HepG2 (cell line): ENCODE measurements around the gene OSBPL3. TPM values are rescaled to one million over a fixed set of nuclear protein-coding genes. Genes with fewer than 3 reads are reported as not detected.

Source experiments
- CENPX ChIP-seq: sonication (generic); formaldehyde crosslinking; IDR thresholded peaks from 2 replicates; pipeline ENCODE4 v1.9.0; 2021; ENCODE audit warnings: mild to moderate bottlenecking, missing genetic modification reagents, moderate library complexity
- HNF4G ChIP-seq, 2 experiments: sonication (generic) in 1 of 2; formaldehyde crosslinking in 1 of 2; IDR thresholded peaks; 2 replicates each; pipeline versions ENCODE4 v1.4.0 to v1.6.1; 2011 to 2020; ENCODE audit warnings: borderline replicate concordance in 2 of 2, low read depth in 2 of 2, mild to moderate bottlenecking in 2 of 2, low read length in 1 of 2, missing genetic modification reagents in 1 of 2, moderate library complexity in 1 of 2
- HOMEZ ChIP-seq: IDR thresholded peaks from 2 replicates; pipeline ENCODE4 v1.6.1; 2016; ENCODE audit warnings: low read depth
- KDM1A ChIP-seq: IDR thresholded peaks from 2 replicates; pipeline ENCODE4 v1.6.1; 2016; ENCODE audit warnings: missing compliant biosample characterization
- KDM4B ChIP-seq: sonication (generic); formaldehyde crosslinking; IDR thresholded peaks from 2 replicates; pipeline ENCODE4 v1.4.0; 2020; ENCODE audit warnings: missing genetic modification reagents
- MAFG ChIP-seq: sonication (generic); formaldehyde crosslinking; IDR thresholded peaks from 2 replicates; pipeline ENCODE4 v1.5.1; 2020; ENCODE audit warnings: mild to moderate bottlenecking, missing genetic modification reagents
- MLX ChIP-seq: IDR thresholded peaks from 2 replicates; pipeline ENCODE4 v1.6.1; 2016
- SNRNP70 ChIP-seq: fragments of 200-400 bp; formaldehyde crosslinking; IDR thresholded peaks from 2 replicates; pipeline ENCODE4 v1.6.1; 2017; ENCODE audit warnings: mild to moderate bottlenecking, low read depth, low read length, moderate library complexity
- SPEN ChIP-seq: sonication (generic); formaldehyde crosslinking; IDR thresholded peaks from 2 replicates; pipeline ENCODE4 v1.5.1; 2020; ENCODE audit warnings: low read depth, mild to moderate bottlenecking, missing genetic modification reagents
- SRY ChIP-seq: sonication (generic); formaldehyde crosslinking; IDR thresholded peaks from 2 replicates; pipeline ENCODE4 v1.8.0; 2022; ENCODE audit warnings: mild to moderate bottlenecking, missing genetic modification reagents
- STAT5B ChIP-seq: sonication (generic); formaldehyde crosslinking; IDR thresholded peaks from 2 replicates; pipeline ENCODE4 v1.4.0; 2020; ENCODE audit warnings: missing genetic modification reagents
- TSC22D2 ChIP-seq: sonication (generic); formaldehyde crosslinking; IDR thresholded peaks from 2 replicates; pipeline ENCODE4 v1.5.1; 2020; ENCODE audit warnings: missing genetic modification reagents, mild to moderate bottlenecking, borderline replicate concordance
- U2AF1 ChIP-seq: fragments of 200-400 bp; formaldehyde crosslinking; optimal IDR thresholded peaks from 2 replicates; pipeline ENCODE3; 2017; ENCODE audit warnings: mild to moderate bottlenecking, low read depth, low read length
- ZFP91 ChIP-seq: sonication (generic); formaldehyde crosslinking; IDR thresholded peaks from 2 replicates; pipeline ENCODE4 v1.9.0; 2022; ENCODE audit warnings: missing genetic modification reagents, mild to moderate bottlenecking, borderline replicate concordance
- ZNF136 ChIP-seq: sonication (generic); formaldehyde crosslinking; IDR thresholded peaks from 2 replicates; pipeline ENCODE4 v1.8.1; 2022; ENCODE audit warnings: low read depth, mild to moderate bottlenecking, moderate library complexity, missing genetic modification reagents
- ZNF709 ChIP-seq: sonication (generic); formaldehyde crosslinking; IDR thresholded peaks from 2 replicates; pipeline ENCODE4 v1.5.0; 2020; ENCODE audit warnings: mild to moderate bottlenecking, missing genetic modification reagents
- ZNF746 ChIP-seq: sonication (generic); formaldehyde crosslinking; IDR thresholded peaks from 2 replicates; pipeline ENCODE4 v1.8.0; 2022; ENCODE audit warnings: mild to moderate bottlenecking, missing genetic modification reagents
- ZNF747 ChIP-seq: sonication (generic); formaldehyde crosslinking; IDR thresholded peaks from 2 replicates; pipeline ENCODE4 v1.8.1; 2023; ENCODE audit warnings: missing genetic modification reagents, mild to moderate bottlenecking, borderline replicate concordance
- ZSCAN9 ChIP-seq: IDR thresholded peaks from 2 replicates; pipeline ENCODE4 v1.6.1; 2016; ENCODE audit warnings: borderline replicate concordance
- polyA plus RNA-seq, 8 experiments: library from polyadenylated mRNA; depleted of rRNA in 3 of 8; stranded (reverse) in 7 of 8; unstranded in 1 of 8; fragments of >200 nt; fragmentation: Illumina TruSeq in 4 of 8; extraction: Trizol in 4 of 8; gene quantifications; 2 replicates each; pipeline versions ENCODE4 v1.2.1 to v1.2.3, GENCODE V29; 2011 to 2016; ENCODE audit warnings: low read depth in 4 of 8, missing spikeins in 1 of 8, mixed read lengths in 1 of 8; ENCODE audit not compliant: insufficient read depth in 1 of 8
- total RNA-seq, 5 experiments: library from RNA; depleted of rRNA; stranded (reverse); fragments of >200 nt; fragmentation: Illumina TruSeq; extraction: Trizol; gene quantifications; 2 replicates each; pipeline ENCODE4 v1.2.3, GENCODE V29; 2016; ENCODE audit warnings: low read depth in 1 of 5
- TF ChIP-seq, protein P1 (sequence below): IDR thresholded peaks from 2 replicates; pipeline ENCODE4 v1.4.0; 2020; ENCODE audit warnings: mild to moderate bottlenecking, missing genetic modification reagents
- TF ChIP-seq, protein P2 (sequence below): sonication (generic); formaldehyde crosslinking; IDR thresholded peaks from 2 replicates; pipeline ENCODE4 v1.4.0; 2020; ENCODE audit warnings: mild to moderate bottlenecking, missing genetic modification reagents

The OSBPL3 gene
- total and polyA plus RNA-seq, 2 of the 13 experiments (the other 11 are each of a cell fraction or from before 2014, with no cell fraction given) = 8.8 to 28.9 TPM

GRCh38 chr7:24979470-24979862, 512 bp downstream of the OSBPL3 start (continued):
- TF ChIP-seq, protein P1, sequence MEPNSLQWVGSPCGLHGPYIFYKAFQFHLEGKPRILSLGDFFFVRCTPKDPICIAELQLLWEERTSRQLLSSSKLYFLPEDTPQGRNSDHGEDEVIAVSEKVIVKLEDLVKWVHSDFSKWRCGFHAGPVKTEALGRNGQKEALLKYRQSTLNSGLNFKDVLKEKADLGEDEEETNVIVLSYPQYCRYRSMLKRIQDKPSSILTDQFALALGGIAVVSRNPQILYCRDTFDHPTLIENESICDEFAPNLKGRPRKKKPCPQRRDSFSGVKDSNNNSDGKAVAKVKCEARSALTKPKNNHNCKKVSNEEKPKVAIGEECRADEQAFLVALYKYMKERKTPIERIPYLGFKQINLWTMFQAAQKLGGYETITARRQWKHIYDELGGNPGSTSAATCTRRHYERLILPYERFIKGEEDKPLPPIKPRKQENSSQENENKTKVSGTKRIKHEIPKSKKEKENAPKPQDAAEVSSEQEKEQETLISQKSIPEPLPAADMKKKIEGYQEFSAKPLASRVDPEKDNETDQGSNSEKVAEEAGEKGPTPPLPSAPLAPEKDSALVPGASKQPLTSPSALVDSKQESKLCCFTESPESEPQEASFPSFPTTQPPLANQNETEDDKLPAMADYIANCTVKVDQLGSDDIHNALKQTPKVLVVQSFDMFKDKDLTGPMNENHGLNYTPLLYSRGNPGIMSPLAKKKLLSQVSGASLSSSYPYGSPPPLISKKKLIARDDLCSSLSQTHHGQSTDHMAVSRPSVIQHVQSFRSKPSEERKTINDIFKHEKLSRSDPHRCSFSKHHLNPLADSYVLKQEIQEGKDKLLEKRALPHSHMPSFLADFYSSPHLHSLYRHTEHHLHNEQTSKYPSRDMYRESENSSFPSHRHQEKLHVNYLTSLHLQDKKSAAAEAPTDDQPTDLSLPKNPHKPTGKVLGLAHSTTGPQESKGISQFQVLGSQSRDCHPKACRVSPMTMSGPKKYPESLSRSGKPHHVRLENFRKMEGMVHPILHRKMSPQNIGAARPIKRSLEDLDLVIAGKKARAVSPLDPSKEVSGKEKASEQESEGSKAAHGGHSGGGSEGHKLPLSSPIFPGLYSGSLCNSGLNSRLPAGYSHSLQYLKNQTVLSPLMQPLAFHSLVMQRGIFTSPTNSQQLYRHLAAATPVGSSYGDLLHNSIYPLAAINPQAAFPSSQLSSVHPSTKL (CRISPR knock-in tag) = 0 out of 2 replicates have a peak, but pooled peaks have one; percentile 21
- no peak; the same call in 1 of the 2 replicates for TF ChIP-seq SPEN (CRISPR knock-in tag)
- TF ChIP-seq, protein P2, sequence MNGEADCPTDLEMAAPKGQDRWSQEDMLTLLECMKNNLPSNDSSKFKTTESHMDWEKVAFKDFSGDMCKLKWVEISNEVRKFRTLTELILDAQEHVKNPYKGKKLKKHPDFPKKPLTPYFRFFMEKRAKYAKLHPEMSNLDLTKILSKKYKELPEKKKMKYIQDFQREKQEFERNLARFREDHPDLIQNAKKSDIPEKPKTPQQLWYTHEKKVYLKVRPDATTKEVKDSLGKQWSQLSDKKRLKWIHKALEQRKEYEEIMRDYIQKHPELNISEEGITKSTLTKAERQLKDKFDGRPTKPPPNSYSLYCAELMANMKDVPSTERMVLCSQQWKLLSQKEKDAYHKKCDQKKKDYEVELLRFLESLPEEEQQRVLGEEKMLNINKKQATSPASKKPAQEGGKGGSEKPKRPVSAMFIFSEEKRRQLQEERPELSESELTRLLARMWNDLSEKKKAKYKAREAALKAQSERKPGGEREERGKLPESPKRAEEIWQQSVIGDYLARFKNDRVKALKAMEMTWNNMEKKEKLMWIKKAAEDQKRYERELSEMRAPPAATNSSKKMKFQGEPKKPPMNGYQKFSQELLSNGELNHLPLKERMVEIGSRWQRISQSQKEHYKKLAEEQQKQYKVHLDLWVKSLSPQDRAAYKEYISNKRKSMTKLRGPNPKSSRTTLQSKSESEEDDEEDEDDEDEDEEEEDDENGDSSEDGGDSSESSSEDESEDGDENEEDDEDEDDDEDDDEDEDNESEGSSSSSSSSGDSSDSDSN (CRISPR knock-in tag) = peak; percentile 97
- no peak for TF ChIP-seq ZNF136 (CRISPR knock-in tag)
- TF ChIP-seq ZNF709 (CRISPR knock-in tag) = no peak
- TF ChIP-seq SNRNP70 = no peak
- TF ChIP-seq ZSCAN9 (CRISPR knock-in tag) = no peak
- TF ChIP-seq KDM1A (CRISPR knock-in tag) = 0 out of 2 replicates have a peak, but pooled peaks have one; percentile 20
- peak; percentile 17; the same call in 1 of the 2 replicates for TF ChIP-seq ZFP91 (CRISPR knock-in tag)
- TF ChIP-seq ZNF746 (CRISPR knock-in tag) = peak; percentile 32; the same call in 1 of the 2 replicates
- TF ChIP-seq SRY (CRISPR knock-in tag) = no peak; the same call in 1 of the 2 replicates
- no peak for TF ChIP-seq ZNF747 (CRISPR knock-in tag)
- TF ChIP-seq HNF4G (IDR thresholded peaks at IDR 0.05; ENCODE audit: borderline replicate concordance, low read depth, low read length) = no peak
- TF ChIP-seq HNF4G (CRISPR knock-in tag; IDR thresholded peaks at IDR 0.05; ENCODE audit: borderline replicate concordance, low read depth) = no peak
- no peak for TF ChIP-seq HOMEZ
- TF ChIP-seq MAFG (CRISPR knock-in tag) = no peak
- TF ChIP-seq MLX (CRISPR knock-in tag) = no peak
- no peak for TF ChIP-seq CENPX
- no peak for TF ChIP-seq TSC22D2
- TF ChIP-seq U2AF1 = no peak
- TF ChIP-seq STAT5B (CRISPR knock-in tag) = no peak
- TF ChIP-seq KDM4B (CRISPR knock-in tag) = no peak; the same call in 1 of the 2 replicates
